ENCODE data around the gene EGFL7.
"Not testable (repeated sequence)": the region's sequence is repeated elsewhere in the genome, so short reads cannot be mapped to it uniquely, and the experiment has no call there.

Gene EGFL7

GRCh38 chr9:136696502-136696901 lies 33.8 kb downstream of the EGFL7 start:
- DNase-seq = no peak

GRCh38 chr9:136697146-136697820 lies 34.6 kb downstream of the EGFL7 start:
- DNase-seq = no peak

DNA sequence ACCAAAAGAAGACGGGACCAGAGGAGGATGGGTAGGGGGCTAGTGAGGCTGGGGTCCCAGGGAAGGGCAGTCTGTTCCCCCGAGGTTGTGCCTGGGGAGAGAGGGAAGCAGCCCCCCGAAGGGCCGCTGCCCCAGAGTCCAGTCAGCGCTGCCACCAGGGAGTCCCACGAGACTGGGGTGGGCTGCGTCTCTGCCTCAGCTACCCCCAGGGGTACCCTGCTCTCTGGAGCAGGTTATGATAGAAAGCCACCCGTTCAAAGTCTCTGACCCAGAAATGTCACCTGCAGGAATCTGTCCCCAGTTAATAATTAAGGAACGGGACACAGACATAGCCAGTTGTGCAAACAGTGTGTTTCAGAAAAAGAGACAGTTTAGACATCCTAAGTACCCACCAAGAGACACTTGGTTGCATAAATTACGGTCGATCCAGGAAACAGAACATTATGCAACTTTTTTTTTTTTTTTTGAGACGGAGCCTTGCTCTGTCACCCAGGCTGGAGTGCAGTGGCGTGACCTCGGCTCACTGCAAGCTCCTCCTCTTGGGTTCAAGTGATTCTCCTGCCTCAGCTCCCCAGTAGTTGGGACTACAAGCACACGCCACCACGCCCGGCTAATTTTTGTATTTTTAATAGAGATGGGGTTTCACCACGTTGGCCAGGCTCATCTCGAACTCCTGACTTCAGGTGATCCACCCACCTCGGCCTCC lies 35.3 kb downstream of the EGFL7 start:
- no peak for DNase-seq

DNA sequence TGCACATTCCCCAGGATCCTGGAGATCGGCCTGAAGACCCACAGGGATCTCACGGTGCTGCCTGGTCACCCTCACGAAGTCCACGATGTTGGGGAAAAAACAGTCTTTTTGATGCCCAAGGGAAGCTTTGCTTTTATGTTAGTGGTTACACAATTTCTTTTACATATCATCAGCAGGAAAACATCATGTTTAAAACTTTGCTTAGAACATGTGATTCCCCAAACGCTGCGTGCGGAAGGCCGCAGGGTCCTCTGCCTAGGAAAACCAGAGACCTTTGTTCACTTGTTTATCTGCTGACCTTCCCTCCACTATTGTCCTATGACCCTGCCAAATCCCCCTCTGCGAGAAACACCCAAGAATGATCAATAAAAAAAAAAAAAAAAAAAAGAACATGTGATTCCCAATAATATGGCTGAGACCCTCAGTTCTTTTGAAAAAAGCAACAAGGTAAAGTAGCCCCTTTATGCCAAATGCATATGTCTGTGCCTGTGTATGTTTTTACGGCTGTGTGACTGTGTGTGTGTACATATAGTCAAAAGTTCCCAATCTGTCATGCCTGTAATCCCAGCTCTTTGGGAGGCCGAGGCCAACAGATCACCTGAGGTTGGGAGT lies 36.0 kb downstream of the EGFL7 start:
- no peak for DNase-seq

DNA sequence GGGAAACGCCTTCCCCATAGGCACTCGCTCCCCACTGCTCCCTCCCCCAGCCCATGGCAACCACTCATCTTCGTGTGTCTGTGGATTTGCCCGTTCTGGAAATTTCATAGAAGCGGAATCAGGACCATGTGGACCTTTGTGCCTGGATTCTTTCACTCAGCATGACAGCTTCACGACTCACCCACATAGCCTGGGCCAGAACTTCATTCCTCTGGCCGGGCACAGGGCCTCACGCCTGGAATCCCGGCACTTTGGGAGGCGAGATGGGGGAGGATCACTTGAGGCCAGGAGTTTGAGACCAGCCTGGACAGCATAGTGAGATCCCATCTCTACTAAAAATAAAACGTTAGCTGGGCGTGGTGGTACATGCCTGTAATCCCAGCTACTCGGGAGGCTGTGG lies 37.6 kb downstream of the EGFL7 start:
- DNase-seq = no peak

DNA sequence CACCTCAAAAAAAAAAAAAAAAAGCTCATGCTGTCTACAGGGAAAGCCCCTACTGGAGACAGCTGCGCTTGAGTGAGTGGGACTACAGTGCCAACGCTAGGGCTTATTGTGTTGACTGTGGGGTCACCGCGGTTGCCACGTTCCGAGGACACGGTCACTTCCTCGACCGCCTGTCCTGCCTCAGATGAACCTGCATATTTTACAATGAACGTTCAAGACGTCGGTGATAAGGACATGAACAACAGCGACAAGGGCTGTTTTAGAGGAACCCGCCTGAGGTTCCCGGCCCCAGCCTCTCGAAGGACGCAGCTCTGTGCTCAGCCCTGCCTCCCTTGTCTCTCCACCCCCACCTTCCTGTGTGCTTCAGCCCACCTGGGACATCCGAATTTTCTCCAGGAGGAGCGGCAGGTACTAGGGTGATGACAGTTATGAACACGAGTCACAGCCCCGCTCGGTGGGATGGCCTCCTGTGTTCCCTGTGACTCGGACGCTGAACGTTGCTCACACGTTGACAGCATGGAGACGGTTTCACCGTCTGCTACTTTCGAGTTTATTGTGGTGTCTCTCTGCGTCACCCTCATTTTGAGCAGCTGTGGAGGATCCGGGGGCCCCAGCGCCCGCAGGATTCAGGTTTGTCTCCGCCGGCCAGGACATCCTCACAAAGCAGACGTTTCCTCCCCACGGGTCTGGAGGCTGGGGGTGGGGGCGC lies 38.4 kb downstream of the EGFL7 start:
- no peak for DNase-seq

- no peak for DNase-seq
These were observed 38.9 kb downstream of the EGFL7 start for GRCh38 chr9:136701668-136702053.

DNA sequence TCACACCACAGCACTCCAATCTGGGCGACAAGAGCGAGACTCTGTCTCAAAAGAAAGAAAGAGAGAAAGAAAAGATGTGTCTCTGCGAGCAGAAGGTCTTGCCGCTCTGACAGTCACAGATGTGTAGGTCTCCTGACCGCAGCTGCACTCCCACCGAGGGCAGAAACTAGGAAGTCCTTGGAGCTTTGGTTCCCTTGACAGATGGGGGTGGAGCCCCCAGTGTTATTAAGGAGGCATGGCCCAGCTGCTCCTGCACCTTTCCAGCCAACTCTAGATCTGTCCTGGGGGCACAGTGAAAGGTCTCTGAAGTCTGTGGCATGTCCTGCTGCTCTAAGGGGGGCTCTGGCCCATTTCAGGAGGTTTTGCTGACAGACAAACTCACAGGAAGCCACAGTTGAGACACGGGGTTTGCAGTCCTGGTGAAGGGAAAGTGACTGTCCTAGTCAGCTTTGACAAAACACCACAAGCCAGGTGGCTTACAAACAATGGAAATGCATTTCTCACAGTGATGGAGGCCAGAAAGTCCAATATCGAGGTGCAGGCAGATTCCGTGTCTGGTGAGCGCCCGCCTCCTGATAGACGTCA lies 40.7 kb downstream of the EGFL7 start:
- DNase-seq = no peak

- DNase-seq = not testable (repeated sequence)
These were observed 42.0 kb downstream of the EGFL7 start for GRCh38 chr9:136704741-136705140.

GRCh38 chr9:136705564-136705963 lies 42.8 kb downstream of the EGFL7 start:
- DNase-seq = no peak

- DNase-seq = no peak
These were observed 44.3 kb downstream of the EGFL7 start for GRCh38 chr9:136707011-136707410.

GRCh38 chr9:136707849-136708517 lies 45.3 kb downstream of the EGFL7 start:
- DNase-seq = no peak

- no peak for DNase-seq
These were observed 46.9 kb downstream of the EGFL7 start for GRCh38 chr9:136709454-136710109.

GRCh38 chr9:136710543-136710942 lies 47.8 kb downstream of the EGFL7 start:
- no peak for DNase-seq

GRCh38 chr9:136711219-136711648 lies 48.5 kb downstream of the EGFL7 start:
- DNase-seq = not testable (repeated sequence)

DNA sequence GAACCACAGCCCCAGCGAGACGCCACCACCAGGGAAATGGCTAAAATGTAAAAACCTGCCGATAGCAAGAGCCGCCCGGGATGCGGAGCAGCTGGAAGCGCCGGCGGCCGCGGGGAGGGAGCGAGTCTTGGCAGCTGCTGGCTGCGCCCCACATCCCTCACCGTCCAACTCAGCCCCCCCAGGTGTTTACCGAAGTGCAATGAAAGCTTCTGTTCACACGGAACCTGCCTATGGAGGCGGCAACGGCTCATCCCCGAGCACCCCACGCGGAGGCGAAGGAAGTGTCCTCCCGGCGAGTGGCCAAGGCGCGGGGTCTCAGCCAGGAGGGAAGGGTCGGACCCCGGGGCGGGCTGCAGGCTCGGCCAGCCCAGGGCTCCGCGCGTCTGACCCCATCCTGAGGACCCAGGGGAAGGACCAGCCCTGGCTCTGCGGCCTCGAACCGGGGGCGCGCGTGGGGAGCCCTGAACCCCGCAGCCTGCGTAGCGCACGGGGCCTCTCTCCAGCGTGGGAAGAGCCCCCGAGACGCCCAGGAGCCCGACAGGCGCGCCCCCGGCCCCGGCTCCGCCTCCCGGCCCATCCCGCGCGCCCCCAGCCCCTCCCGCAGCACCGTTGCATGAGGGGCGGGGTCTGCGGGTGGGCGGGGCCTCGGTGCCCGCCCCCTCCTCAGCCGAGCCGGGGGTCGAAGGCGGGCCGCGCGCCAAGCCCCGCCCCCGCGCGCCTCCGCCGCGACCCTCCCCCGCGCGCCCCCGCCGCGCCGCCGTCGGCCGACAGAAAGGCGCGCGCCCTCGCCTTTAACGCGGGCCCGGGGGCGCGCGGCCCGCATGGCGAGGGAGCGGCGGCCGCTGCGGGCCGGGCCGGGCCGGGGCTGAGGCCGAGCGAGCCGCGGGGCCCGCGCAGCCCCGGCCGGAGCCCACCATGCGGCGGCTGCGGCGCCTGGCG lies 49.3 kb downstream of the EGFL7 start, which contains the start of gene DIPK1B:
DIPK1B (plus strand) TSS at position 822 of the 939 bp plus-strand sequence; CDS start at position 916, 94 bp downstream.
- peak in 6 of 56 donors; percentile 16 to 81 (median 48) for DNase-seq

DNA sequence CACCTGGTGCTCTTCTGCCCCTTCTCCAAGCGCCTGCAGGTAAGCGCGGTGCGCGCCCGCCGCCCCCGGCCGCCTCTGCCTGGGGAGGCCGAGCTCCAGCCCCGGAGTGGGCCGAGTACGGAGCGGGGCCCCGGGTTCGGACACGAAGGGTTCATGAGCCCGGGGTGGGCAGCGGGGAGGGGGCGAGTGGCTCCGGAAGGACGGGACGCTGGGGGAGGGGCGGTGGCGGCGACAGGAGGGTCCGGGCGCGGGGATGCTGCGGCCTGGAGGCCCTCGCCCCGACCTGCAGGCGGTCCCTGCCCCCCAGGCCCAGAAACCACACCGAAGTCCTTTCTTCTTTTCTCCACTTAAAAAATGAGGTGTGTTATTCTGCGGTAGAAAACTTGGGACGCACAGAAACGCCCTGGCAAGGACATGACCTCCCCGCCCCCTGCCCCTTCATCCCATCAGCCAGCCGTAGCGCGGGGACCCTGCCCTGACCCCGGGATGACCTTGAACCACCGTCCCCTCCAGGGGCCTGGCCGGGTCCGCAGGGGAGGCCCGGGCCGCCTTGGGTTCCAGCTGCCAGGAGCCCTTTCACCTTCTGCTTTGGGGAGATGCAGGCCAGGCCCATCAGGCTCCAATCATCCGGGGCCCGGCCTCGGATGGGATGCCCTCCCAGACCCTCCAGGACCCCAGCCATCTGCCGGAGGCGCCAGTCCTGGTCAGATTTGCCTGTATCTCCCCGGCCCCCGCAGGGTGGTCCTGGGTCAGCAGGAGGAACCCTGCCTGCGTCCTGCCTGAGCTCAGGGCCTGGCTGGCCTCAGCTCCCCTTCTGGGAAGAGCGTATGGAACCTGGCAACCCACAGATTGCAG lies 50.2 kb downstream of the EGFL7 start:
- DNase-seq = peak in 1 of 56 donors; percentile 51

DNA sequence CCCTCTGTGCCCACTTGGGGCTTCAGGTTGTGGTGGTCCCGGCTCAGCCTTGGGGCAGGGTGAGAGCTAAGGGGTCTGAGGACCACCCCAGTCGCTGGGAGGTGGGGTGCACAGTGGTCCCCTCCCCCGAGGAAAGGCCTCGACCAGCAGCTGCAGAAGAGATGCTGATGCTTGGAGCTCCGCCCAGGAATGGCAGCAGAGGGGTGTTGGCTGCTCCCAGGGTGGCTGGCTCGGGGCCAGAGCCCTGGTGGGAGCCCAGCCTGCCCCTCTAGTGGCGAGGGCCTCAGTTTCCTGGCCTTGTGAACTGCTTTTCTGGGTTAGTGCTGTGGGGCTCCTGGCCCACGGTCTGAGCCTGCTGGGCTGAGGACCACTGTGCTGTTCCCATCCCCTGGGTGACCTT lies 50.8 kb downstream of the EGFL7 start:
- peak in 3 of 56 donors; percentile 25 to 28 (median 27) for DNase-seq
